GM23338 (cell line): Measurements from ENCODE around the gene CELA3A.
A peak's percentile ranks its signal among the peaks of the same experiment; 100 is the strongest.

Experiments
- CREB1 ChIP-seq: fragments of 250-450 bp; sonication (Bioruptor Pico); IDR thresholded peaks from 2 replicates; pipeline ENCODE4 v1.5.0; 2020; ENCODE audit warnings: low read depth, mild to moderate bottlenecking, moderate library complexity
- EZH2 ChIP-seq: fragments of 200-600 bp; sonication (generic); IDR thresholded peaks from one replicate; pipeline ENCODE4 v1.8.0; 2017; ENCODE audit warnings: antibody characterized with exemption, mild to moderate bottlenecking, low read depth; ENCODE audit not compliant: unreplicated experiment
- EZH2phosphoT487 ChIP-seq: fragments of 200-600 bp; sonication (generic); IDR thresholded peaks from one replicate; pipeline ENCODE4 v1.8.1; 2018; ENCODE audit warnings: antibody characterized with exemption; ENCODE audit not compliant: unreplicated experiment
- JUNB ChIP-seq: IDR thresholded peaks from one replicate; pipeline ENCODE4 v1.6.1; 2016; ENCODE audit warnings: antibody characterized with exemption; ENCODE audit not compliant: unreplicated experiment
- NANOG ChIP-seq: IDR thresholded peaks from 2 replicates; pipeline ENCODE4 v1.6.1; 2016; ENCODE audit warnings: antibody characterized with exemption, borderline replicate concordance
- POLR2AphosphoS5 ChIP-seq: IDR thresholded peaks from 2 replicates; pipeline ENCODE4 v1.6.1; 2016; ENCODE audit warnings: antibody characterized with exemption, low read depth
- STAT1 ChIP-seq: IDR thresholded peaks from one replicate; pipeline ENCODE4 v1.6.1; 2016; ENCODE audit warnings: antibody characterized with exemption; ENCODE audit not compliant: unreplicated experiment
- ZNF114 ChIP-seq: fragments of 250-450 bp; sonication (Bioruptor Pico); IDR thresholded peaks from 2 replicates; pipeline ENCODE4 v1.5.0; 2020; ENCODE audit warnings: mild to moderate bottlenecking, moderate library complexity
- TF ChIP-seq, protein P1 (sequence below): IDR thresholded peaks from one replicate; pipeline ENCODE4 v1.6.1; 2018; ENCODE audit warnings: antibody characterized with exemption; ENCODE audit not compliant: unreplicated experiment
- TF ChIP-seq, protein P2 (sequence below), 2 experiments: fragments of 200-600 bp in 1 of 2; sonication (generic) in 1 of 2; conservative IDR thresholded peaks; 2 replicates each; pipeline versions ENCODE4 v1.5.1 to v1.6.1; 2016 to 2017; ENCODE audit warnings: antibody characterized with exemption in 2 of 2, low read depth in 2 of 2, mild to moderate bottlenecking in 2 of 2, moderate library complexity in 1 of 2
- TF ChIP-seq, protein P3 (sequence below): fragments of 250-450 bp; sonication (Bioruptor Pico); IDR thresholded peaks from 2 replicates; pipeline ENCODE4 v1.5.0; 2020; ENCODE audit warnings: mild to moderate bottlenecking, moderate library complexity

DNA sequence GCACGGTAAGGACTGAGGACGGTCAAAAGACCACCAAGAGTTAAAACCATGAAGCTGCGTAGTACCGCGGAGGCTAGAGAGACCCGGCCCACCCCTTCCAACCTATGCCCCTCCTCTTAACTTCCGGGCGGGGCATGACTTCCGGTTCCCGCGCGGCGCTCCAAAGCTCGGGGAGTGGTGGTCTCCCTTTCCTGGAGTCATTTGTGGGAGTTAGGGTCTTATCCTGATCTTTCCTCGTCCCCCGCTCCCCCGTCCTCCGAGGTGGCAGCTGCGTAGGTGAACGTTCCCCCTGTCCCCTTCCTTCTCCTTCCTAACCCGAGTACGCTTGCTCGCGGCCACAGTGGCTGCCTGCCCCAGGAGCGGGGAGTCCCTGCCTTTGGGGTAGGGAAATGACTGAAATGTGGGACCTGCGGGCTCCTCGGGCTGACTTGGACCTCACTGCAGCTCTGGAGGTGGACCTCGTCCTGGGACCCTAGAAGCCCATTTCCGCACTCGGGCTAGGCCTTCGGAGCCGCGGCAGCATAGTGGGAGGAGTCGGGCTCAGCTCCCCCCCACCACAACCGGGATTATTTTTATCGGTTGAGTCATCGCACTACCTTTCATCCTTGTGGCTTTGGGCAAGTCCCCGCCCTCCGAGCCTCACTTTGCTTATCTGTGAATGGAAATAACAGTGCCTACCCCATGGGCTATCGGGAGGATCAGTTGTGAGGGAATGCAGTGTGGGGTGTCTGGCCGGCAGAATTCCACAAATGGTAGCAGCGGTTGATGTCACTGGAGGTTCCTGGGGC, 24.1 kb downstream of the CELA3A start:
- TF ChIP-seq, protein P1, sequence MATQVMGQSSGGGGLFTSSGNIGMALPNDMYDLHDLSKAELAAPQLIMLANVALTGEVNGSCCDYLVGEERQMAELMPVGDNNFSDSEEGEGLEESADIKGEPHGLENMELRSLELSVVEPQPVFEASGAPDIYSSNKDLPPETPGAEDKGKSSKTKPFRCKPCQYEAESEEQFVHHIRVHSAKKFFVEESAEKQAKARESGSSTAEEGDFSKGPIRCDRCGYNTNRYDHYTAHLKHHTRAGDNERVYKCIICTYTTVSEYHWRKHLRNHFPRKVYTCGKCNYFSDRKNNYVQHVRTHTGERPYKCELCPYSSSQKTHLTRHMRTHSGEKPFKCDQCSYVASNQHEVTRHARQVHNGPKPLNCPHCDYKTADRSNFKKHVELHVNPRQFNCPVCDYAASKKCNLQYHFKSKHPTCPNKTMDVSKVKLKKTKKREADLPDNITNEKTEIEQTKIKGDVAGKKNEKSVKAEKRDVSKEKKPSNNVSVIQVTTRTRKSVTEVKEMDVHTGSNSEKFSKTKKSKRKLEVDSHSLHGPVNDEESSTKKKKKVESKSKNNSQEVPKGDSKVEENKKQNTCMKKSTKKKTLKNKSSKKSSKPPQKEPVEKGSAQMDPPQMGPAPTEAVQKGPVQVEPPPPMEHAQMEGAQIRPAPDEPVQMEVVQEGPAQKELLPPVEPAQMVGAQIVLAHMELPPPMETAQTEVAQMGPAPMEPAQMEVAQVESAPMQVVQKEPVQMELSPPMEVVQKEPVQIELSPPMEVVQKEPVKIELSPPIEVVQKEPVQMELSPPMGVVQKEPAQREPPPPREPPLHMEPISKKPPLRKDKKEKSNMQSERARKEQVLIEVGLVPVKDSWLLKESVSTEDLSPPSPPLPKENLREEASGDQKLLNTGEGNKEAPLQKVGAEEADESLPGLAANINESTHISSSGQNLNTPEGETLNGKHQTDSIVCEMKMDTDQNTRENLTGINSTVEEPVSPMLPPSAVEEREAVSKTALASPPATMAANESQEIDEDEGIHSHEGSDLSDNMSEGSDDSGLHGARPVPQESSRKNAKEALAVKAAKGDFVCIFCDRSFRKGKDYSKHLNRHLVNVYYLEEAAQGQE, result no peak
- no peak for TF ChIP-seq EZH2
- TF ChIP-seq, protein P2, sequence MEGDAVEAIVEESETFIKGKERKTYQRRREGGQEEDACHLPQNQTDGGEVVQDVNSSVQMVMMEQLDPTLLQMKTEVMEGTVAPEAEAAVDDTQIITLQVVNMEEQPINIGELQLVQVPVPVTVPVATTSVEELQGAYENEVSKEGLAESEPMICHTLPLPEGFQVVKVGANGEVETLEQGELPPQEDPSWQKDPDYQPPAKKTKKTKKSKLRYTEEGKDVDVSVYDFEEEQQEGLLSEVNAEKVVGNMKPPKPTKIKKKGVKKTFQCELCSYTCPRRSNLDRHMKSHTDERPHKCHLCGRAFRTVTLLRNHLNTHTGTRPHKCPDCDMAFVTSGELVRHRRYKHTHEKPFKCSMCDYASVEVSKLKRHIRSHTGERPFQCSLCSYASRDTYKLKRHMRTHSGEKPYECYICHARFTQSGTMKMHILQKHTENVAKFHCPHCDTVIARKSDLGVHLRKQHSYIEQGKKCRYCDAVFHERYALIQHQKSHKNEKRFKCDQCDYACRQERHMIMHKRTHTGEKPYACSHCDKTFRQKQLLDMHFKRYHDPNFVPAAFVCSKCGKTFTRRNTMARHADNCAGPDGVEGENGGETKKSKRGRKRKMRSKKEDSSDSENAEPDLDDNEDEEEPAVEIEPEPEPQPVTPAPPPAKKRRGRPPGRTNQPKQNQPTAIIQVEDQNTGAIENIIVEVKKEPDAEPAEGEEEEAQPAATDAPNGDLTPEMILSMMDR (conservative IDR thresholded peaks at IDR 0.05; ENCODE audit: low read depth in 2 of 2), result no peak
- TF ChIP-seq JUNB, result no peak
- TF ChIP-seq POLR2AphosphoS5, result peak; percentile 82
- 0 out of 2 replicates have a peak, but pooled peaks have one; percentile 46 for TF ChIP-seq CREB1 (CRISPR knock-in tag)
- TF ChIP-seq, protein P3, sequence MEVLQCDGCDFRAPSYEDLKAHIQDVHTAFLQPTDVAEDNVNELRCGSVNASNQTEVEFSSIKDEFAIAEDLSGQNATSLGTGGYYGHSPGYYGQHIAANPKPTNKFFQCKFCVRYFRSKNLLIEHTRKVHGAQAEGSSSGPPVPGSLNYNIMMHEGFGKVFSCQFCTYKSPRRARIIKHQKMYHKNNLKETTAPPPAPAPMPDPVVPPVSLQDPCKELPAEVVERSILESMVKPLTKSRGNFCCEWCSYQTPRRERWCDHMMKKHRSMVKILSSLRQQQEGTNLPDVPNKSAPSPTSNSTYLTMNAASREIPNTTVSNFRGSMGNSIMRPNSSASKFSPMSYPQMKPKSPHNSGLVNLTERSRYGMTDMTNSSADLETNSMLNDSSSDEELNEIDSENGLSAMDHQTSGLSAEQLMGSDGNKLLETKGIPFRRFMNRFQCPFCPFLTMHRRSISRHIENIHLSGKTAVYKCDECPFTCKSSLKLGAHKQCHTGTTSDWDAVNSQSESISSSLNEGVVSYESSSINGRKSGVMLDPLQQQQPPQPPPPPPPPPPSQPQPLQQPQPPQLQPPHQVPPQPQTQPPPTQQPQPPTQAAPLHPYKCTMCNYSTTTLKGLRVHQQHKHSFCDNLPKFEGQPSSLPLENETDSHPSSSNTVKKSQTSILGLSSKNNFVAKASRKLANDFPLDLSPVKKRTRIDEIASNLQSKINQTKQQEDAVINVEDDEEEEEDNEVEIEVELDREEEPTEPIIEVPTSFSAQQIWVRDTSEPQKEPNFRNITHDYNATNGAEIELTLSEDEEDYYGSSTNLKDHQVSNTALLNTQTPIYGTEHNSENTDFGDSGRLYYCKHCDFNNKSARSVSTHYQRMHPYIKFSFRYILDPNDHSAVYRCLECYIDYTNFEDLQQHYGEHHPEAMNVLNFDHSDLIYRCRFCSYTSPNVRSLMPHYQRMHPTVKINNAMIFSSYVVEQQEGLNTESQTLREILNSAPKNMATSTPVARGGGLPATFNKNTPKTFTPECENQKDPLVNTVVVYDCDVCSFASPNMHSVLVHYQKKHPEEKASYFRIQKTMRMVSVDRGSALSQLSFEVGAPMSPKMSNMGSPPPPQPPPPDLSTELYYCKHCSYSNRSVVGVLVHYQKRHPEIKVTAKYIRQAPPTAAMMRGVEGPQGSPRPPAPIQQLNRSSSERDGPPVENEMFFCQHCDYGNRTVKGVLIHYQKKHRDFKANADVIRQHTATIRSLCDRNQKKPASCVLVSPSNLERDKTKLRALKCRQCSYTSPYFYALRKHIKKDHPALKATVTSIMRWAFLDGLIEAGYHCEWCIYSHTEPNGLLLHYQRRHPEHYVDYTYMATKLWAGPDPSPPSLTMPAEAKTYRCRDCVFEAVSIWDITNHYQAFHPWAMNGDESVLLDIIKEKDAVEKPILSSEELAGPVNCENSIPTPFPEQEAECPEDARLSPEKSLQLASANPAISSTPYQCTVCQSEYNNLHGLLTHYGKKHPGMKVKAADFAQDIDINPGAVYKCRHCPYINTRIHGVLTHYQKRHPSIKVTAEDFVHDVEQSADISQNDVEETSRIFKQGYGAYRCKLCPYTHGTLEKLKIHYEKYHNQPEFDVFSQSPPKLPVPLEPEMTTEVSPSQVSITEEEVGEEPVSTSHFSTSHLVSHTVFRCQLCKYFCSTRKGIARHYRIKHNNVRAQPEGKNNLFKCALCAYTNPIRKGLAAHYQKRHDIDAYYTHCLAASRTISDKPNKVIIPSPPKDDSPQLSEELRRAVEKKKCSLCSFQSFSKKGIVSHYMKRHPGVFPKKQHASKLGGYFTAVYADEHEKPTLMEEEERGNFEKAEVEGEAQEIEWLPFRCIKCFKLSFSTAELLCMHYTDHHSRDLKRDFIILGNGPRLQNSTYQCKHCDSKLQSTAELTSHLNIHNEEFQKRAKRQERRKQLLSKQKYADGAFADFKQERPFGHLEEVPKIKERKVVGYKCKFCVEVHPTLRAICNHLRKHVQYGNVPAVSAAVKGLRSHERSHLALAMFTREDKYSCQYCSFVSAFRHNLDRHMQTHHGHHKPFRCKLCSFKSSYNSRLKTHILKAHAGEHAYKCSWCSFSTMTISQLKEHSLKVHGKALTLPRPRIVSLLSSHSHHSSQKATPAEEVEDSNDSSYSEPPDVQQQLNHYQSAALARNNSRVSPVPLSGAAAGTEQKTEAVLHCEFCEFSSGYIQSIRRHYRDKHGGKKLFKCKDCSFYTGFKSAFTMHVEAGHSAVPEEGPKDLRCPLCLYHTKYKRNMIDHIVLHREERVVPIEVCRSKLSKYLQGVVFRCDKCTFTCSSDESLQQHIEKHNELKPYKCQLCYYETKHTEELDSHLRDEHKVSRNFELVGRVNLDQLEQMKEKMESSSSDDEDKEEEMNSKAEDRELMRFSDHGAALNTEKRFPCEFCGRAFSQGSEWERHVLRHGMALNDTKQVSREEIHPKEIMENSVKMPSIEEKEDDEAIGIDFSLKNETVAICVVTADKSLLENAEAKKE, result no peak
- TF ChIP-seq EZH2phosphoT487, result no peak
- no peak for TF ChIP-seq ZNF114
- TF ChIP-seq STAT1, result no peak
- no peak for TF ChIP-seq NANOG
